ENCODE measurements around the gene TTL.
"Not testable (repeated sequence)": the region's sequence is repeated elsewhere in the genome, so short reads cannot be mapped to it uniquely, and the experiment has no call there.

Gene TTL

GRCh38 chr2:112523291-112523777 is 41.4 kb downstream of the TTL start:
- no peak for TF ChIP-seq POLR2A (IDR thresholded peaks at IDR 0.05; ENCODE audit: low read depth, low read length)
- no peak for FAIRE-seq
- DNase-seq (ENCODE audit: insufficient read length, low spot score), result no peak

- DNase-seq (ENCODE audit: insufficient read length, low spot score); FAIRE-seq: not testable (repeated sequence)
Measured at GRCh38 chr2:112524276-112524675, 42.3 kb downstream of the TTL start.

GRCh38 chr2:112528541-112528940 is 46.6 kb downstream of the TTL start:
- no peak for TF ChIP-seq POLR2A (IDR thresholded peaks at IDR 0.05; ENCODE audit: low read depth, low read length)
- DNase-seq (ENCODE audit: insufficient read length, low spot score) (no peak), FAIRE-seq (no peak)

GRCh38 chr2:112529757-112530156 is 47.8 kb downstream of the TTL start:
- TF ChIP-seq POLR2A (IDR thresholded peaks at IDR 0.05; ENCODE audit: low read depth, low read length), result no peak
- no peak for FAIRE-seq
- no peak for DNase-seq (ENCODE audit: insufficient read length, low spot score)

GRCh38 chr2:112530728-112531127 is 48.8 kb downstream of the TTL start:
- no peak for TF ChIP-seq POLR2A (IDR thresholded peaks at IDR 0.05; ENCODE audit: low read depth, low read length)
- no peak for FAIRE-seq

GRCh38 chr2:112534826-112535225 is 52.9 kb downstream of the TTL start:
- FAIRE-seq, result no peak
- no peak for TF ChIP-seq POLR2A (IDR thresholded peaks at IDR 0.05; ENCODE audit: low read depth, low read length)

More at GRCh38 chr2:112530728-112531127, 48.8 kb downstream of the TTL start:
- DNase-seq (ENCODE audit: insufficient read length, low spot score), result no peak

GRCh38 chr2:112536665-112537064 is 54.7 kb downstream of the TTL start:
- not testable (repeated sequence) for DNase-seq (ENCODE audit: insufficient read length, low spot score); FAIRE-seq

More at GRCh38 chr2:112534826-112535225, 52.9 kb downstream of the TTL start:
- no peak for DNase-seq (ENCODE audit: insufficient read length, low spot score)

GRCh38 chr2:112539306-112539705 is 57.4 kb downstream of the TTL start:
- FAIRE-seq (no peak), DNase-seq (ENCODE audit: insufficient read length, low spot score) (no peak)
- TF ChIP-seq POLR2A (IDR thresholded peaks at IDR 0.05; ENCODE audit: low read depth, low read length), result no peak

GRCh38 chr2:112540906-112541305 is 59.0 kb downstream of the TTL start:
- FAIRE-seq, result no peak
- DNase-seq (ENCODE audit: insufficient read length, low spot score), result no peak
- TF ChIP-seq POLR2A (IDR thresholded peaks at IDR 0.05; ENCODE audit: low read depth, low read length), result no peak

- FAIRE-seq (peak; percentile 36), DNase-seq (ENCODE audit: insufficient read length, low spot score) (peak; percentile 74)
- TF ChIP-seq POLR2A (IDR thresholded peaks at IDR 0.05; ENCODE audit: low read depth, low read length), result peak; percentile 47
Measured at GRCh38 chr2:112541315-112542122, 59.6 kb downstream of the TTL start.

GRCh38 chr2:112542123-112542983 is 60.4 kb downstream of the TTL start, which contains the start of gene POLR1B:
Gene POLR1B, plus strand, starts transcription at chr2:112542465. Its CDS starts 30 bp downstream, at chr2:112542495.
- peak; percentile 90 for FAIRE-seq
- peak; percentile 68 for TF ChIP-seq POLR2A (IDR thresholded peaks at IDR 0.05; ENCODE audit: low read depth, low read length)

GRCh38 chr2:112542984-112543661 is 61.2 kb downstream of the TTL start:
- peak; percentile 87 for FAIRE-seq
- peak; percentile 15 for DNase-seq (ENCODE audit: insufficient read length, low spot score)

More at GRCh38 chr2:112542123-112542983, 60.4 kb downstream of the TTL start, which contains the start of gene POLR1B:
- DNase-seq (ENCODE audit: insufficient read length, low spot score), result peak; percentile 81

GRCh38 chr2:112547333-112547732 is 65.4 kb downstream of the TTL start:
- DNase-seq (ENCODE audit: insufficient read length, low spot score) (no peak), FAIRE-seq (no peak)
- no peak for TF ChIP-seq POLR2A (IDR thresholded peaks at IDR 0.05; ENCODE audit: low read depth, low read length)

More at GRCh38 chr2:112542984-112543661, 61.2 kb downstream of the TTL start:
- TF ChIP-seq POLR2A (IDR thresholded peaks at IDR 0.05; ENCODE audit: low read depth, low read length), result no peak

Data from H54 (cell line).